ENCODE data around the gene PRKN. TPM values are rescaled to one million over a fixed set of nuclear protein-coding genes. Genes with fewer than 3 reads are reported as not detected.

The PRKN gene
- total RNA-seq, 4 donors from 2014 or later = 5.2 to 121 (median 6.9) TPM

GRCh38 chr6:162217811-162218493 lies 509.6 kb downstream of the PRKN start:
- Histone ChIP-seq H3K27me3 (no peaks in the 10 kb centered on the region), H3K4me1 (no peaks in the 10 kb centered on the region), H3K4me3 (replicated peaks in 1 of 3) (no peak overlapping the region), H3K36me3 (no peaks in the 10 kb centered on the region), H3K27ac (no peak overlapping the region), H3K9me3 (no peaks in the 10 kb centered on the region)
- TF ChIP-seq CTCF (IDR thresholded peaks at IDR 0.05) (no peak), POLR2A (IDR thresholded peaks at IDR 0.05) (no peak)
- WGBS, 2 donors = 88 to 94% methylated on average over 10 to 11 of the region's 11 CpGs
- no peak for DNase-seq
- intact Hi-C loops (cut with DNase I) = no loop called here

- no peaks in the 10 kb centered on the region for H3K4me1 ChIP-seq
- no peak overlapping the region for H3K27ac ChIP-seq
- H3K36me3 ChIP-seq = no peaks in the 10 kb centered on the region
- intact Hi-C loops (cut with DNase I) = no loop called here
- no peak overlapping the region for H3K4me3 ChIP-seq (replicated peaks in 1 of 3)
- 91 to 93% methylated on average over 1 of the region's 1 CpG for WGBS, 2 donors
- H3K9me3 ChIP-seq = no peaks in the 10 kb centered on the region
- TF ChIP-seq POLR2A (IDR thresholded peaks at IDR 0.05) = no peak
- no peak for TF ChIP-seq CTCF (IDR thresholded peaks at IDR 0.05)
- no peaks in the 10 kb centered on the region for H3K27me3 ChIP-seq
- no peak for DNase-seq
Measured at GRCh38 chr6:162217058-162217457, 510.5 kb downstream of the PRKN start.

- Histone ChIP-seq H3K4me1 (no peaks in the 10 kb centered on the region), H3K27me3 (no peaks in the 10 kb centered on the region), H3K36me3 (no peaks in the 10 kb centered on the region), H3K27ac (no peak overlapping the region), H3K4me3 (replicated peaks in 1 of 3) (no peak overlapping the region), H3K9me3 (no peaks in the 10 kb centered on the region)
- intact Hi-C loops (cut with DNase I) = no loop called here
- TF ChIP-seq CTCF (IDR thresholded peaks at IDR 0.05) = no peak
- TF ChIP-seq POLR2A (IDR thresholded peaks at IDR 0.05) = no peak
- DNase-seq = no peak
- WGBS, 2 donors = 96 to 100% methylated on average over 1 of the region's 1 CpG
Measured at GRCh38 chr6:162211777-162212176, 515.8 kb downstream of the PRKN start.

GRCh38 chr6:162211022-162211421 lies 516.5 kb downstream of the PRKN start:
- no peaks in the 10 kb centered on the region for H3K4me1 ChIP-seq
- WGBS, 2 donors = 57 to 62% methylated on average over 3 of the region's 3 CpGs
- no peaks in the 10 kb centered on the region for H3K9me3 ChIP-seq
- intact Hi-C loops (cut with DNase I) = no loop called here
- no peak overlapping the region for H3K4me3 ChIP-seq (replicated peaks in 1 of 3)
- TF ChIP-seq CTCF (IDR thresholded peaks at IDR 0.05) (no peak), POLR2A (IDR thresholded peaks at IDR 0.05) (no peak)
- H3K36me3 ChIP-seq = no peaks in the 10 kb centered on the region
- H3K27ac ChIP-seq = no peak overlapping the region
- DNase-seq = peak; percentile 35 to 57
- H3K27me3 ChIP-seq = no peaks in the 10 kb centered on the region

- Histone ChIP-seq H3K27me3 (no peaks in the 10 kb centered on the region), H3K4me1 (peaks cover 29 to 40% of the 10 kb centered on the region in 2 donors), H3K36me3 (no peaks in the 10 kb centered on the region), H3K4me3 (replicated peaks in 1 of 3) (no peak overlapping the region), H3K27ac (no peak overlapping the region), H3K9me3 (no peaks in the 10 kb centered on the region)
- intact Hi-C loops (cut with DNase I) = no loop called here
- TF ChIP-seq CTCF (IDR thresholded peaks at IDR 0.05) = no peak
- 13 to 25% methylated on average over 5 of the region's 5 CpGs for WGBS, 2 donors
- DNase-seq = peak; percentile 84 to 88
Measured at GRCh38 chr6:162203287-162203686, 524.3 kb downstream of the PRKN start.

Data from thyroid gland (tissue), 4 donors.